ENCODE data around the gene ZNF835.

DNA sequence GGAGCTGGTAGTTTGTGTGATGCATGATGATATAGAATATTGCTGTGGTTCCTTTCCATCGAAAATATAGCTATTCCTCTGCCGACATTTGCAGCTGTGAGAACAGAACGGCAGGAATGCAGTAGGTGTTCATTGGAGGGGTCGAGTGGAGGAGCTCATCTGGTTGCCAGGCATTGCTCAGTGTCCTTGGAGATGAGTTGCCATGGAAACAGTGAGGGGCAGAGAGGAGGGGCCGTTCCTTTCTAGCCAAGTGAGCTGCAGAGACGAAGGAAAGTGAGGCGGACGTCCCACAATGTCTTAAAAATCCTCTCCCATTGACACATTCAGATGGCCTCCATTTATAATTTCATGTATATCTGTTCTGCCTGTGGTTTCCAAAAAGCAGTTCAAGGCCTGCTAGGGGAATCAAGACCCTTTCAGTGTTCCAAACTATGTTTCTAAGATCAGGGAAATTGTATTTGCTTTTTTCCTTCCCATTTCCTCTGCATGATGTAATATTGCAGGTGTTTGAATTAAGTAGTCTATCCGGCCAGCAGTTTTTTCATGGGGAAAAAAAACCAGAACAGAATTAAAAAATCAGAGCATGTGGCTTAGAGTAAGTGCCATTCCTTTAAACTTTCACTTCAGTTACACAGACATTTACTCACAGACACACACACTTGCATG, 41.2 kb upstream of the ZNF835 start:
- TF ChIP-seq POLR2A (IDR thresholded peaks at IDR 0.05): no peak
- TF ChIP-seq, protein P1, sequence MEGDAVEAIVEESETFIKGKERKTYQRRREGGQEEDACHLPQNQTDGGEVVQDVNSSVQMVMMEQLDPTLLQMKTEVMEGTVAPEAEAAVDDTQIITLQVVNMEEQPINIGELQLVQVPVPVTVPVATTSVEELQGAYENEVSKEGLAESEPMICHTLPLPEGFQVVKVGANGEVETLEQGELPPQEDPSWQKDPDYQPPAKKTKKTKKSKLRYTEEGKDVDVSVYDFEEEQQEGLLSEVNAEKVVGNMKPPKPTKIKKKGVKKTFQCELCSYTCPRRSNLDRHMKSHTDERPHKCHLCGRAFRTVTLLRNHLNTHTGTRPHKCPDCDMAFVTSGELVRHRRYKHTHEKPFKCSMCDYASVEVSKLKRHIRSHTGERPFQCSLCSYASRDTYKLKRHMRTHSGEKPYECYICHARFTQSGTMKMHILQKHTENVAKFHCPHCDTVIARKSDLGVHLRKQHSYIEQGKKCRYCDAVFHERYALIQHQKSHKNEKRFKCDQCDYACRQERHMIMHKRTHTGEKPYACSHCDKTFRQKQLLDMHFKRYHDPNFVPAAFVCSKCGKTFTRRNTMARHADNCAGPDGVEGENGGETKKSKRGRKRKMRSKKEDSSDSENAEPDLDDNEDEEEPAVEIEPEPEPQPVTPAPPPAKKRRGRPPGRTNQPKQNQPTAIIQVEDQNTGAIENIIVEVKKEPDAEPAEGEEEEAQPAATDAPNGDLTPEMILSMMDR (IDR thresholded peaks at IDR 0.05 in 4 of 5, conservative IDR thresholded peaks at IDR 0.05 in 1 of 5): no peak

Data from gastrocnemius medialis (tissue), 4 donors.